GM19455 (cell line): ENCODE measurements around the gene SNX14.
A peak's percentile ranks its signal among the peaks of the same experiment; 100 is the strongest.

ENCODE experiments used
- ATAC-seq: cut with Tn5 transposase; IDR thresholded peaks from one replicate; pipeline ENCODE4 v1.9.1; 2021; ENCODE audit not compliant: unreplicated experiment

The SNX14 gene

DNA sequence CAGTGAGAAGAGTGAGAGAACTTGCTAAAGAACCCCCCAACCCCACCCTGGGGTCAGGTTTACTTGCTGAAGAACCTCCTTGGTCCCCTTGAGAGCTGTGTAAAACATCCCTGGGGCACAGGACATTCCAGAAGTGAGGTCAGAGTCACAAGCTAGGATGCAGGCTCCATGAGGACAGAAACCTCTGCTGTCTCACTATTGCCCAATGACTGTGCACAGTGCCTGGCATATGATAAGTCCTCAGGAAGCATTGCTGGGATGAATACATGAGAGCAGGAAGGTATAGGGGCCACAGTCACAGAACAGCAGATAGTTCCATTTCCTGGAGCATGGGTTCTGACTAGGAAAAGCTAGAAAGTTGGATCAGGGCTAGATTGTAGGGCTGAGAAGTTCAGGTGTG, 125.3 kb downstream of the SNX14 start:
- no peak for ATAC-seq

DNA sequence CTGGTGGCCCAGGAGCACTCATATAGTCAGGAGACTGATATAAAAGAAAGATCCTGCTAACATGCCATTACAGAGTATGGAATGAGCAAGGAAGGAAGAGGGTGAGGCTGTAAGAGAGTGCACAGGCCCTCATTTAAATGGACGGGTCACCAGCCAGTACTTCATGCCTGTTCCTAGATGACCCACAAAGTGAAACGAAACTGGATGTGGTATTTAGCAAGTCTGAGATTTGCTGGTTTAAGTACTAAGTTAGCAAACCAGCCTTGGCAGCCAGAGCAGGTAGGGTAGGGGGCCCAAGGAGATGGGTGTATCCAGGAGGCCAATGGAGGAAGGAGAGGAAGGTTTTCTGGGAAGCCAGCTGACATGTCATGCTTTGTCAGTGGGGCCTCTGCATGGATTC, 127.9 kb downstream of the SNX14 start:
- ATAC-seq: no peak

- no peak for ATAC-seq
These were observed 128.9 kb downstream of the SNX14 start for GRCh38 chr6:85464722-85465150.

GRCh38 chr6:85464260-85464644, 129.4 kb downstream of the SNX14 start:
- ATAC-seq: no peak

DNA sequence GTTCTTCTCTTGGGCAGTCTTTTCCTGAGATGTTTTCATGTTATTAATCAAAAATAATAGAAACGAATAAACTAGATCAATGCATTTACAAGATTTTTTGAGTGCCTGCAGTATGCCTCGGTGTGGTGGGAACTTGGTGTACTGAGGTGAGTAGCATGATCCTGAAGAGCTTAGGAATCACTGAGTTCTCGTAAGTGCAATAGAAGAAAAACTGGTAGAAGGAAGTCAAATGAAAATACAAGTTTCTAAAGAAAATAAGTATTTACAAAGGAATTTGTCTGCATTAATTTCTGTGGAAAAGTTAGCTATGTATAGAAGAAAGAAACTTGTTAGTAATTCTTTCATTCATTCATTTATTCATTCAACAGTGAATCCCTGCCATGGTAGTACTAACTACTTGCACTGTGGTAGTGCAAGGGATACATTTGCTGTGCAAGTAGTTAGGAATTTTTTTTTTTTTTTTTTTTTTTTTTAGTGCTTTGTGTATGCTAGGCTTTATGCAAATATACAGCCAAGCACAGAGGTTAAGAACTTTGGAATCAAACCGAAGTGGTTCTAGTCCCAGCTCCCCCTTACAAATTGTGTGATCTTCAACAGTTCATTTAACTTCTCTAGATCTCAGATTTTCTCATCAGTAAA, 129.9 kb downstream of the SNX14 start:
- no peak for ATAC-seq

DNA sequence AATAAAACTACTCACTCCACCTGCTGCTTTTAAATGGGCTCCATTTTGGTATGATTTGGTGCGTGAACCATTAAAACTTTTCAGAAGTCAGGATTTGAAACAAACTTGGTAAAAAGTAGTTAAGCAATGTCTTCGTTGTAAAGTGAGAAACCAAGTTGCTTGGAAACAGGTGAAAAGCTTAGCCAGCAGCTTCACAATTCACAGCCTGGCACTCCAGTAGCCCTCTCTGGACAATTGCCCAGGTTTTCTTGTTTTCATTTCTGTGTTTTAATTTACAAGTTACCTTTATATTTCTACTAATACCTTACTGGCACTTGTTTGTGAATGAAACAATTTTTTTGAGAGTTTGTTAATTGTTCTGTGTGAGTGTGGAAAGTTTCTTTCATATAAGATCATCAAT, 131.0 kb downstream of the SNX14 start:
- no peak for ATAC-seq

DNA sequence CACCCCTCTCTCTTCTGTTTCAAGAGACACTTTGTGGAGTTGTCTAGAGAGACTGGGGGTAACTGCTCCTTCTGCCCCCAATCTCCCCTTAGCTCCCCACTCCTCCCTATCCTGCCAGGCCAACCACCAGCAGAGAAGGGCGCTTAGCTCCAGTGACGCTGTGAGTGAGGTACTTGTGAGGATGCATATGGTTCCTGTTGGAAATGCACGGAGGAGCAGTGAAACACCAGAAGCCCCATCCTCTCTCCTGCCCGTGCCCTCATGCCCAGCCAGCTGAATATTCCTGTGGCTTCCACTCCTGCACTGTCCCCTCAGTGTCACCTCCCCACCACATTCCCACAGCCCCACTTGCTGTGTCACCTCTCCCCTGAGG, 131.9 kb downstream of the SNX14 start:
- no peak for ATAC-seq

DNA sequence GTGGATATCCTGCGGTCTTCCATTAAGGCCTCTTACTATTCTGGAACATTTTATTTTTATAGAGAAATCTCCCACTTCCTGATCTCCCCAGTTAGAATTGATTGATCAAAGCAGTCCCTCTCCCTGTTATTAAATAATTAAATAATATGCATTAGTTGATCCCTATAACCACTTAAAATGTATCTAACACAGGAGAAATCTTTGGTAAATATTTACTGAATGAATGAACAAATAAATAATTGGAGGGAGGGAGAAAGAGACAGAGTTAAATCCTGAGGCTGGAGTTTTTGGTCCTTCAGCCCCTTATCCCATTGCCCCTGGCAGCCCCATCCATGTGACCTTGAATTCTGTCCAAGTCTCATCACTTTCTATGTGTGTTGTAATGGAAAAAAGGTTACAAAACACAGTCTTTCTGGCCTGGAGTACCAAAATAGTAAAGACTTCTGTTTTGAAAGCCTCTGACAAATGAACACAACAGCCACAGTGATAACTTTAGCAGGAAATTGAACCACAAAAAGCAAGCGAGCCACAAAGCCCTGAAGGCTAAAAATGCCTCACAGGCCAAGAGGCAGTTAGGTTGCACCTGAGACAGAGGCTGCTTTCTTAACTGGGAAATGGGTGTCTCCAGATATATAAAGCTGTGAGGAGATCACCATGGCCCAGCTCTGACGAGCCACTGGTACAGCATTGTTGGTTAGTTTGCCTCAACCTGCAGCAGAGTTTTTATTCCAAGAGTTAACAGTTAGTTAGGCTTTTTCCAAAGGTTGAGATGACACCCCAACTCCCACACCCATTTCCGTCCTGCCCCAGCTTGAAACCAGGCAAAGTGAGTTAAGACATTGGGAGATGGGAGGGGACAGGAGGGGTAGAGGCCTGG, 132.5 kb downstream of the SNX14 start:
- ATAC-seq: peak; percentile 83

DNA sequence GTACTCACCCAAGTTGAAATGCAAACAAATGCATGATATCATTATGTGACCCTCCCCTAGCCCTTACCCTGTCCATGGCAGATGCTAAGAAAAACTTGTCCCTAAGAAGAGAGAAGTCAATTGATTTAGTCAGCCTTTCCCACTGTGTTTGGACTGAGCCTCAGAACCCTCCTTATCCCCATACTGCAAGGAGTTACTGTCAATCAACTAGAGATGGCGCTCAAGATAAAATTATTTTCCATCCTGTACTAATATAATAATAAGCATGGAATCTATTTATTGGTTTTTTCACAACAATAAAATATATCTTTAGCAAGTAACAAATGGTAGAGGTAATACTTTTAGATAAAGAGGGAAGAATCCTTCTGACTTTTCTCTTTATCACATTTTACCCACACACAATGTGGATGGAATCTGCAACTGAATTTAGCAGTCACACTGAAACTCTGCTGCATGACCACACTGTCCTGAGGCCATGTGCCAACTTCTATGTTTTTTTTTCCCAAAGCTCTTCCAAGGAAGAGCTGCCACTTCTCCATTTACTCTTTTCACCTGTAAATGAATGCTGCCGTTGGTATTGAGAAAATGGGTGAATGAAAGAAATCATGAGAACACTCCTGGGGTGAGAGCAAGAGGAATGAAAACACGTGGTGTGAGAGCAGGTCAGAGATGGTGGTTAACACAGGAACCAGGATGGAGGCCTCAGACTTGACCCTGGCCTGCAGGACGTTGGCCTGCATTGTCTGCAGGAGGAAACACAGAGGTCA, 133.3 kb downstream of the SNX14 start:
- ATAC-seq: no peak

GRCh38 chr6:85459224-85459901, 134.3 kb downstream of the SNX14 start:
- ATAC-seq: no peak

DNA sequence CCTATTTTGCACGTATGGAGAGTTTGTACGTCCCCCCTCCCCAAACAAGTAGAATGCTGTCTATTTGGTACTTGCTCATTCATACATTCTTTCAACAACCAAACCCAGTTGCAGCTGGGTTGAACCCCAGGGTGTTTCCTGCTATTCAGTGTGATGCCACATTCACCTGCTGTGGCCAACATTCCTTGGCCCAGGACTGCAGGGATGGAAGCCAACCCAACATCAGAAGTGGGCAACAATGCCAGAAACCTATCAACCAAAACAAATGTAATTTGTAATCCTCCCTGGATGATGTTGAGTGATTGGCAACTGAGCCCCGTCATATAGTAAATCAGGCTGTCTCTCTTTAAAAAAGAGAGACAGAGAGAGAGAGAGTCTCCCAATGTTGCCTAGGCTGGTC, 134.9 kb downstream of the SNX14 start:
- ATAC-seq: no peak

DNA sequence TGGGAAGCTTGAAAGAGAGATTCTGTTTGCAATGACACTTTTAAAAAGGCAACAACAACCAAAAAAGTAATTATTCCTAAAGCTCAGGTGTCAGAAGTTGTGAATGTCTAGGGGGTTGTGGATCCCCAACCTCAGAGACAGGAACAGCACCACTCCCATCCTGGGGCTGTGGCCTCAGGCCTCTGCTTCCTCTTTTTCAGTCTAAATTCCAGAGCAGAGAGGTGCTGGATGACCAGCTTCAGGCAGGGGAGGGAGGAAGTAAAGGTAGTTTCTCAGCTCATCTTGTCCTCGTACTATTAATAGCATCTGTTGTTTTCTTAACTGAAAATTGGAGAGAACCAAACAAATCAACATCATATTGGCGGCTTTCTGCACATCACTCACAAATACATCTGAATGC, 135.5 kb downstream of the SNX14 start:
- ATAC-seq: no peak

DNA sequence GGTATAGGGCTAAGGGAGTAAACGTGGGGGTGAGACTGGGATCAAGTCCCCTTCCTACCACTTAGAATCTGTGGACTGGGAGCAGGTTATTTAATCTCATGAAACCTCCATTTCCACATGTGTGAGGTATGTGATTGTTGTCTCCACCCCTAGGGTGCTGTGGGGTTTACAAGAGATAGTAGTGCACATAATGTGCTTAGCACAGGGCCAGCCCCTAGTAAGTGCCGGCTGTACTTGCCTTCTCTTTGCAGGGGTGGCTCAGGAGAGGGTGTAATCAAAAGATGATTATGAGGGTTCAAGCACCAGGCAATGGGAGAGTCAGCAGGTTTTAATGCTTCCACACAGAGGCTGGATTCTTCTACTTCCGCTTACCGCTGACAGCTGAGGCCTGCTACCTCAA, 136.9 kb downstream of the SNX14 start:
- ATAC-seq: no peak
